ENCODE measurements around the gene USP34.
A peak's percentile ranks its signal among the peaks of the same experiment; 100 is the strongest.
"Not testable (repeated sequence)": the region's sequence is repeated elsewhere in the genome, so short reads cannot be mapped to it uniquely, and the experiment has no call there.

USP34 gene

GRCh38 chr2:61165946-61166345, 304.9 kb downstream of the USP34 start:
- H3K4me3 ChIP-seq (ENCODE audit: low read depth, low read length) = no peak overlapping the region

- H3K4me3 ChIP-seq (ENCODE audit: low read depth, low read length) = not testable (repeated sequence)
Observed at GRCh38 chr2:61165082-61165481, 305.8 kb downstream of the USP34 start.

GRCh38 chr2:61162721-61163120, 308.2 kb downstream of the USP34 start:
- no peak overlapping the region for H3K4me3 ChIP-seq (ENCODE audit: low read depth, low read length)

- H3K4me3 ChIP-seq (ENCODE audit: low read depth, low read length) = no peak within 1 kb of the TSS
Observed at GRCh38 chr2:61161888-61162287, 309.0 kb downstream of the USP34 start, which contains the start of gene C2orf74. TSS of gene C2orf74 (plus strand) at chr2:61162188. CDS start at chr2:61162515, 327 bp downstream.

- no peak overlapping the region for H3K4me3 ChIP-seq (ENCODE audit: low read depth, low read length)
Observed at GRCh38 chr2:61158356-61158955, 312.4 kb downstream of the USP34 start.

- no peak overlapping the region for H3K4me3 ChIP-seq (ENCODE audit: low read depth, low read length)
Observed at GRCh38 chr2:61157371-61158003, 313.4 kb downstream of the USP34 start.

- no peak overlapping the region for H3K4me3 ChIP-seq (ENCODE audit: low read depth, low read length)
Observed at GRCh38 chr2:61151436-61151835, 319.5 kb downstream of the USP34 start.

GRCh38 chr2:61149074-61149473, 321.8 kb downstream of the USP34 start:
- no peak overlapping the region for H3K4me3 ChIP-seq (ENCODE audit: low read depth, low read length)

GRCh38 chr2:61148091-61148490, 322.8 kb downstream of the USP34 start:
- not testable (repeated sequence) for H3K4me3 ChIP-seq (ENCODE audit: low read depth, low read length)

- no peak overlapping the region for H3K4me3 ChIP-seq (ENCODE audit: low read depth, low read length)
Observed at GRCh38 chr2:61145990-61146389, 324.9 kb downstream of the USP34 start.

GRCh38 chr2:61144697-61145268, 326.1 kb downstream of the USP34 start:
- peak overlapping the region; percentile 40 for H3K4me3 ChIP-seq (ENCODE audit: low read depth, low read length)

GRCh38 chr2:61141151-61141550, 329.7 kb downstream of the USP34 start:
- no peak overlapping the region for H3K4me3 ChIP-seq (ENCODE audit: low read depth, low read length)

GRCh38 chr2:61138859-61139258, 332.0 kb downstream of the USP34 start:
- H3K4me3 ChIP-seq (ENCODE audit: low read depth, low read length) = no peak overlapping the region
